ENCODE data around the gene SLC5A2. TPM values are rescaled to one million over a fixed set of nuclear protein-coding genes. Genes with fewer than 3 reads are reported as not detected.

SLC5A2 gene
- total RNA-seq, 1 donor from 2014 or later = 0.53 TPM

DNA sequence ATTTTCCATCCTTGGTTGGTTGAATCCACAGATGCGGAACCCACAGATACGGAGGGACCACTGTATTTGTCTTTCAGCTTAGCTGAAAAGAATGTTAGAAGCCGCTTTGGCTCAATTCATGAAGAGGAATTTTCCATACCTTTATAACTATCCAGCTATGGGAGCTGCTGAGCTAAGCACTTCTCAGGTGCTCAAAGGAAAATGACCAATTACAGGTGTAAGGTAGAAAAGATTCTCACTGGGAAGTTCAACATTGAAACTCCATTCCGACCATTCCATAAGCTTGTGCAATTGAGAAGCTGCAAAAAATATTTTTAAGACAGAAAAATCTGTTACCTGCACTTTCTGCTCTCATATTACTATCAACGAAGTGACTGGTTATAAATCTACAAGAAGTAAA, 47.5 kb downstream of the SLC5A2 start:
- Histone ChIP-seq H3K9me3 (no peaks in the 10 kb centered on the region), H3K4me3 (peak overlapping the region in 1 of 2 donors; percentile 68), H3K27me3 (no peaks in the 10 kb centered on the region), H3K36me3 (no peaks in the 10 kb centered on the region), H3K4me1 (no peaks in the 10 kb centered on the region), H3K27ac (no peak overlapping the region)
- intact Hi-C loops (cut with DNase I) = no loop called here
- no peak for DNase-seq (ENCODE audit: low spot score in 2 of 2)
- TF ChIP-seq, protein P1, sequence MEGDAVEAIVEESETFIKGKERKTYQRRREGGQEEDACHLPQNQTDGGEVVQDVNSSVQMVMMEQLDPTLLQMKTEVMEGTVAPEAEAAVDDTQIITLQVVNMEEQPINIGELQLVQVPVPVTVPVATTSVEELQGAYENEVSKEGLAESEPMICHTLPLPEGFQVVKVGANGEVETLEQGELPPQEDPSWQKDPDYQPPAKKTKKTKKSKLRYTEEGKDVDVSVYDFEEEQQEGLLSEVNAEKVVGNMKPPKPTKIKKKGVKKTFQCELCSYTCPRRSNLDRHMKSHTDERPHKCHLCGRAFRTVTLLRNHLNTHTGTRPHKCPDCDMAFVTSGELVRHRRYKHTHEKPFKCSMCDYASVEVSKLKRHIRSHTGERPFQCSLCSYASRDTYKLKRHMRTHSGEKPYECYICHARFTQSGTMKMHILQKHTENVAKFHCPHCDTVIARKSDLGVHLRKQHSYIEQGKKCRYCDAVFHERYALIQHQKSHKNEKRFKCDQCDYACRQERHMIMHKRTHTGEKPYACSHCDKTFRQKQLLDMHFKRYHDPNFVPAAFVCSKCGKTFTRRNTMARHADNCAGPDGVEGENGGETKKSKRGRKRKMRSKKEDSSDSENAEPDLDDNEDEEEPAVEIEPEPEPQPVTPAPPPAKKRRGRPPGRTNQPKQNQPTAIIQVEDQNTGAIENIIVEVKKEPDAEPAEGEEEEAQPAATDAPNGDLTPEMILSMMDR (IDR thresholded peaks at IDR 0.05) = no peak

DNA sequence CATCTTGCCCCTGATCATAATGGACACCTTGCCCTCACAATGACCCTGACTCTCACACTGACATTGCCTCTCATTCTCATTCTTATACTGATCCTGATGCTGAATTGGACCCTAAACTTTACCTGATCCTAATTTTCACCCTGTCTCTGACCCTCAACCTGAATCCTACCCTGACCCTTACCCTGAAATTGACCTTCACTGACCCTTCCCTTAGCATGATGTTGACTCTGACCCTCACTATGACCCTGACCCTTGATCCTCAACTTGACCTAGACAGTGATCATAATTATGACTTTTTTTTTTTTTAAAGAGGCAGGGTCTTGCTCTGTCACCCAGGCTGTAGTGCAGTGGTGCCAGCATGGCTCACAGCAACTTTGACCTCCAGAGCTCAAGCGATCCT, 48.2 kb downstream of the SLC5A2 start:
- intact Hi-C loops (cut with DNase I) = no loop called here

DNA sequence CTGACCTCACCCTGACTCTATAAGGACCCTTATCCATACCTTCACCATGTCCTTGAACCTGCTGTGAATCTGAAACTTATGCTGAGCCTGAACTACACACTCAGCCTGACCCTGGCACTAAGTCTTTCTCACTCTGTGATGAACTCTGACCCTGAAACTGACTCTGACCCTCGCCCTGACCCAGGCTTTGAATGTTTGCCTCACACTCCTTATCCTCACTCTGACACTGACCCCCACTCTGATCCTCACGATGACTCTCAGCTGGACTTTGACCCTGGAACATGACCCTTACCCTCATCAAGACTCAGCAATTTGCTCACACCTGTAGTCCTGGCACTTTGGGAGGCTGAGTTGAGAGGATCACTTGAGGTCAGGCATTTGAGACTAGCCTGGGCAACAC, 49.2 kb downstream of the SLC5A2 start:
- no peak overlapping the region for H3K27ac ChIP-seq
- H3K4me1 ChIP-seq = no peaks in the 10 kb centered on the region
- H3K4me3 ChIP-seq = no peak overlapping the region
- no peak for DNase-seq (ENCODE audit: low spot score in 2 of 2)
- no peaks in the 10 kb centered on the region for H3K27me3 ChIP-seq
- H3K36me3 ChIP-seq = no peaks in the 10 kb centered on the region
- intact Hi-C loops (cut with DNase I) = no loop called here
- no peaks in the 10 kb centered on the region for H3K9me3 ChIP-seq
- TF ChIP-seq, protein P1 (IDR thresholded peaks at IDR 0.05) = no peak

More for the DNA sequence above, 48.2 kb downstream of the SLC5A2 start:
- H3K4me3 ChIP-seq = no peak overlapping the region
- DNase-seq (ENCODE audit: low spot score in 2 of 2) = no peak
- H3K36me3 ChIP-seq = no peaks in the 10 kb centered on the region
- H3K27me3 ChIP-seq = no peaks in the 10 kb centered on the region
- H3K4me1 ChIP-seq = no peaks in the 10 kb centered on the region
- no peak overlapping the region for H3K27ac ChIP-seq
- TF ChIP-seq, protein P1 (IDR thresholded peaks at IDR 0.05) = no peak
- no peaks in the 10 kb centered on the region for H3K9me3 ChIP-seq

DNA sequence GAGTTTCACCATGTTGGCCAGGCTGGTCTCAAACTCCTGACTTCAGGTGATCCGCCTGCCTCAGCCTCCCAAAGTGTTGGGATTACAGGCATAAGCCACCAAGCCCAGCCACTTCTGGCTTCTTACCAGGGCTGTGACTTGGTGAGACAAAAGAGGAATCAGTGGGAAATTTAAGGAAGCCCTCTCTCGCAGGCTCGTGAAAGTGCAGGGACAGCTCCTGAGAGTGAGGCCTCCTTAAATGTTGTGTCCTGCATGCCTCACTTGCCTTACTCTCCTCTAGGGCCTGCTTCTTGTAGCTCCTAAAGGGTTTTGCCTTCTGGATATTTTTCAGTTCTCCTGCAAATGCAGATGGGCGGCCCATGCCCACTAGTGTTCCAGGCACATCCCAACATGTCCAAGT, 50.0 kb downstream of the SLC5A2 start:
- intact Hi-C loops (cut with DNase I) = no loop called here
- H3K9me3 ChIP-seq = no peaks in the 10 kb centered on the region
- no peaks in the 10 kb centered on the region for H3K4me1 ChIP-seq
- H3K4me3 ChIP-seq = no peak overlapping the region
- no peak overlapping the region for H3K27ac ChIP-seq
- TF ChIP-seq, protein P1 (IDR thresholded peaks at IDR 0.05) = no peak
- no peak for DNase-seq (ENCODE audit: low spot score in 2 of 2)
- H3K36me3 ChIP-seq = no peaks in the 10 kb centered on the region
- H3K27me3 ChIP-seq = peaks cover 4% of the 10 kb centered on the region

DNA sequence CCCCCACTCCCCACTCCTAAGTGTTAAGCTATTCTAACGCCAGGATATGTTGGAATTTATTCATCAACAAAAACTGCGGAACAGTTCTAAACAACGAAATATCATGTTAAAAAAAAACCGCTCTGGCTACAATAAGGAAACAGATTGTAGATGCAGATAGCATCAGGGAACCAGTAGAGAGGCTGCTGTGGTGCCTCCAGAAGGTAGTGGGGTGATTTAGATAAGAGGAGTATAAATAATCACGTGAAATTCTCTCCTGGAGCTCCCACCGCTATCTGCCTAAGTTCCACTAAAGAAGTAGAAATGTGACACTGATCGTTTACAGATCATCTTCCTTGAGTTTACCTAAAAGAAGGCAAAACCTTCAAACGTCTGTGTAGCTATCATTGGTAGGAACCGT, 52.8 kb downstream of the SLC5A2 start:
- no peaks in the 10 kb centered on the region for H3K36me3 ChIP-seq
- H3K27me3 ChIP-seq = peaks cover 4% of the 10 kb centered on the region
- H3K9me3 ChIP-seq = no peaks in the 10 kb centered on the region
- TF ChIP-seq, protein P1 (IDR thresholded peaks at IDR 0.05) = no peak
- no peak overlapping the region for H3K4me3 ChIP-seq
- H3K27ac ChIP-seq = no peak overlapping the region
- H3K4me1 ChIP-seq = no peaks in the 10 kb centered on the region
- DNase-seq (ENCODE audit: low spot score in 2 of 2) = no peak
- intact Hi-C loops (cut with DNase I) = no loop called here

DNA sequence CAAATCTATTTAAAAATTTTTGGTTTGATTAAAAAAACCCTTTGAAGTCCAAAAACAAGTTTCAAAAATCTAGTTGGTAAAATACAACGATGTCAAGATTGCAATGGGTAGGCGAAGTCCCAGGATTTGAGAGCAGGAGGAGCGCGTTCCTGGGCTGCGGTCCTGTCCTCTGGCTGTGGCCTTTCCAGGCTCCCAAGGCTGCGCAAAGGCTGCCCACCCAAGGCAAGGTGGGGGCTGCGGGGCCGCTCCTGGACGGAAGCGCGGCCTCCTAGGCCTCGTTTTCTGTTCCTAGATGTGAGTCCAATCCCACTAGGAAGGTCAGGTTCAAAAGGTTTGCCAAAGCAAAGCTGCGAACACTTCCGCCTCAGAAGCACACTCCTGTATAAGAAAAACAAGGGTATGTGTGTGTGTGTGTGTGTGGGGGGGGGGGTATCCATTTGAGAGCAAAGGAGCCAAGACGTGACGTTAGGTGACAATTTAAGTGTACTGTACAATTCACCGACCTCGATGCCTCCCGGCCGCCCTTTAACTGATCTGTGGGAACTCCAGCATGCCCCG, 54.0 kb downstream of the SLC5A2 start:
- Histone ChIP-seq H3K27ac (no peak overlapping the region), H3K4me3 (no peak overlapping the region), H3K4me1 (no peaks in the 10 kb centered on the region), H3K27me3 (peaks cover 4% of the 10 kb centered on the region), H3K9me3 (no peaks in the 10 kb centered on the region), H3K36me3 (no peaks in the 10 kb centered on the region)
- no peak for DNase-seq (ENCODE audit: low spot score in 2 of 2)
- intact Hi-C loops (cut with DNase I) = no loop called here
- TF ChIP-seq, protein P1 (IDR thresholded peaks at IDR 0.05) = no peak

All from ascending aorta (tissue), 2 donors.